NCI-H128 (cell line): Measurements from ENCODE around the gene RBM42.
"Not testable (repeated sequence)": the region's sequence is repeated elsewhere in the genome, so short reads cannot be mapped to it uniquely, and the experiment has no call there.

ENCODE experiments used
- DNase-seq: peaks from one replicate; lab custom pipeline; 2025; ENCODE audit not compliant: unreplicated experiment; lab: John Stamatoyannopoulos, UW

The RBM42 gene

DNA sequence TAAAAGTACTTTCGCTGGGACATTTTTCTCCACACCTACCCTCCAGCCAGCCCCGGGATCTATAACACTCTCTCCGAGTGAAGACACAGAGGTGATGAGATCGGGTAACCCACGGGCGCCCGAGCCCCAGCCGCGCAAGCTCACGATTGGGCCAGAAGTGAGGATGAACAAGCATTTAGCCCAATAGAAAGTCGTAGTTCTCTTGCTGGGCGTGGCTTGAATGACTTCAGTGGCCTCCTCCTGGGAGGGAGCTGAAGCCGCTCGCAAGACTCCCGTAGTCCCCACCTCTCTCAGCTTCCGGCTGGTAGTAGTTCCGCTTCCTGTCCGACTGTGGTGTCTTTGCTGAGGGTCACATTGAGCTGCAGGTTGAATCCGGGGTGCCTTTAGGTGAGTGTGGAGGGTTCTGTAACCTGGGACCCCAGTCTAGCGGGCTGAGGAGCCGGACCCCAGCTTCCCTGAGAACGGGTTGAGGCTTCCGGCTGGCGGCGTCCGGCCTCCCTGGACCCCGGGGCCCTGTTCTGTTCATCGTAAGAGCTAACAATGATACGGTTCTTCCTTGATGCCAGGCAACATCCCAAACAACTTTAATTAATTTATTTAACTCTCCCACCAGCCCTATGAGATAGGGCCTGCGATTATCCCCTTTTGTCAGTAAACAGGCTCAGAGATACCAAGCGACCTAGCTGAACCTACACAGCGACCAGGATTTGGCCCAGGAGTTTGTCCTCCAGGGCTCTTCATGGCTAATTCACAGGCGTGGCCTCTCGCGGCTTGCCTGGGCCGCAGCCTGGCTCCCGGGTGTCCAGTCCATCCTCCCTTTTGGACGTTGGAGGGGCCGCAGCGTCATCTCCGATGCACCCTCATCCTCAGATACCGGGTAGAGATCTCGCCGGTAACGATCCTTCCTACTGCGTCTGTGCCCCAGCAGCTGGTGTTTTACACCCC lies 19.5 kb downstream of the RBM42 start, which contains the start of gene COX6B1:
Gene COX6B1, plus strand, starts transcription at position 307 of the 945 bp plus-strand sequence. CDS start 2,921 bp downstream, outside the sequence.
- DNase-seq = peak; percentile 97

DNA sequence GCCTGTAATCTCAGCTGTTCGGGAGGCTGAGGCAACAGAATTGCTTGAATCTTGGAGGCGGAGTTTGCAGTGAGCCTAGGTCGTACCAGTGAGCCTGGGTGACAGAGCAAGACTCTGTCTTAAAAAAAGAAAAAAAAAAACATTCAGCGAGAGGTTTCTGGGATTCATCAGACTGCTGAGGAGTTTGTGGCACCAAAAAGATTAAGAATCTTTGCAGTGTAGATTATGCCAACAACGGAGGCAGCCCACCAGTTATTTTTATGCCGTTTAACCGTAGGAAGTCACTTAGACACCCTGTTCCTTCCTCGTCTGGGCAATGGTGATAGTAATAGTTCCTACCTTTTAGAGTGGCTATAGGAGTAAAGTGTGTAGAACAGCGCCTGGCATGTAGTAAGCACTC lies 21.7 kb downstream of the RBM42 start:
- no peak for DNase-seq

DNA sequence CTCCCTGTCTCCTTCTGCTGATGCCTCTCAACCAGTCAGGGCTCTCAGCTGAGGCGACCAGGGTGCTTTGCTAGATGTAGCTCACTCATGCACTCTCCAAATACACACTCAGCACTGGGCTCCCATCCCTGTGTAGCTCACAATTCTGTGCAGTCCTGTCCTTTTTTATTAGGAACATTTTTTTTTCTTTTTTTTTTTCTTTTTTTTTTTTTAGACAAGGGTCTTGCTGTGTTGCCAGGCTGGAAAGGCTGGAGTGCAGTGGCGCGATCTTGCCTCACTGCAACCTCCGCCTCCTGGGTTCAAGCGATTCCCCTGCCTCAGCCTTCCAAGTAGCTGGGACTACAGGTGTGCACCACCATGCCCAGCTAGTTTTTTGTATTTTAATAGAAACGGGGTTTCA lies 26.0 kb downstream of the RBM42 start:
- not testable (repeated sequence) for DNase-seq

- DNase-seq = no peak
These were observed 26.8 kb downstream of the RBM42 start for GRCh38 chr19:35655600-35655999.

- no peak for DNase-seq
These were observed 27.9 kb downstream of the RBM42 start for GRCh38 chr19:35656700-35657099.

DNA sequence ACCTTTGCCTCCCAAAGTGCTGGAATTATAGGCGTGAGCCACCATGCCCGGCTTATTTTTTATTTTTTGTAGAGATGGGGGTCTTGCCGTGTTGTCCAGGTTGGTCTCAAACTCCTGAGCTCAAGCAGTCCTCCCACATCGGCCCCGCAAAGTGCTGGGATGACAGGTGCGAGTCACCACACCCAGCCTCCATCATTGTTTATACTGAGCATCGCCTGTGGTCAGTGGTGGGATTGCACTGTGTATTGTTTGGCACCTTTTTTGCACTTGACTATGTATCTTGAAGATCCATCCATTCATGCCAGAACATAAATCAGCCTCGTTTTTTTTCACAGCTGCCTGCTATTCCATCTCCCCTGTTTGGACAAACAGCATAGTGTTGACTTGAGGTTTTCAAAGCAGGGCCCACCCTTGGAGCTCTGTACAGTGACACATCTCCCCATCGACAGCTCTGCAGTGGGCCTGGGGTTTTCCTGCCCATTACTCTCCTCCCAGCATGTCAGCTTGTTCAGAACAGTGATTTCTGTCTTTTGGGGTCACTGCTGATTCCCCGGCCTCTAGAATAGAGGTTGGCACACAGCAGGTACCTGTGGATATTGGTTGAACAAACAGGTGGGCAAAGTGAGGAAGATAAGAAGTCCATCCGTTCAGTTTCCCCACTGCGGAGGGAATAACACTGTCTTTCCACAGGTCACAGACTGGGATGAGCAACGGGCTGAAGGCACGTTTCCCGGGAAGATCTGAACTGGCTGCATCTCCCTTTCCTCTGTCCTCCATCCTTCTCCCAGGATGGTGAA lies 29.3 kb downstream of the RBM42 start:
- DNase-seq = no peak

GRCh38 chr19:35661995-35662340 lies 33.1 kb downstream of the RBM42 start:
- DNase-seq = no peak

DNA sequence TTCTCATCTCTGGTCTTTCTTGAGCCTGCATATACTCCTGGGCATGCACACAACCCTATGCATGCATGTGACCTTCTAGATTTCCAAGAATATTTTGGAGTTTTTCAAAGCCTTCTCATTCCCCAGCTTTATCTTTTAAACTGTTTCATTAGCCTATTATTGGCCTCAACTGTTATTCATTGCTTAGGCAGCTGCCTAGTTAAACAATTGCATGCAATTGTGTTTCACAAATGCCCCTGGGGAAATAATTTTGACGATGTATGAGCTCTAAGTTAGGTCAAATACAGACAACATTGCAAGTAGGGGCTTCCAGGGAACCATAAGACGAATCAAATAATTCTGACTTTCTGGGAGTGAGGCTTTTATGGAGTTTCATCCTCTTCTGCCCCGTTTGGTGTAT lies 35.1 kb downstream of the RBM42 start:
- no peak for DNase-seq

DNA sequence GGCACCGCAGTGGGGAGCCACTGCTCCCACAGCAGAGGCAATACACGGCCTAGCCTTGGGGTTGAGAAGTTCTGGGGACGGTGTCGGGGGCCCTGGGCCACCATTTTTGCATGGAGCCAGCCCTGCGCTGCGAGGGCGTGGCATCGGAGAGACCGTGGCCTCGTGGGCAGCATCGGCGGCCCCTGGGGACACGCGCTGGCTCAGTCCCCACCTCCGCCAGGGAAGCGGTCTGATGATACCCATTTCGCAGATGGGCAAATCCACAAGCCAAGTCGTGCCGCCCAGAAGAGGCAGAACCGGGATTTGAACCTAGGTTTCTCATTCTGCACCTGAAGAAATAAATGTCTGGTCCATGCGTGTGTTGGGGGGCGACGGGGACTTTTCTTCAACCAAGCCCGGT lies 36.3 kb downstream of the RBM42 start:
- DNase-seq = no peak

DNA sequence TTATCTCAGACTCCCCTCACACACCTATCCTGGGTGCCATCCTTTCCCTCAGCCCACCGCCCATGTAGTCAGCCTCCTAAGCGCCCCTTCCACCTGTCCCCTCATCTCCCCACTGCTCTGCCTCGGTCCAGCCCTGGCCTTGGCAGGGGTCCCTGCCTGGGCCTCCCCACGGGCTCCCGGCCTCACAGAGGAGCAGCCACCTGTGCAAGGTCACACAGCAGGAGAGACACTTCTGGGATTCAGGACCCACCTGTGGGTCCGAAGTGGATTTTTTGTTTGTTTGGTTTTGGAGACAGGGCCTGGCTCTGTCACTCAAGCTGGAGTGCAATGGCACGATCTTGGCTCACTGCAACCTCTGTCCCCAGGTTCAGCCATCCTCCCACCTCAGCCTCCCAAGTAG lies 36.8 kb downstream of the RBM42 start:
- DNase-seq = no peak

DNA sequence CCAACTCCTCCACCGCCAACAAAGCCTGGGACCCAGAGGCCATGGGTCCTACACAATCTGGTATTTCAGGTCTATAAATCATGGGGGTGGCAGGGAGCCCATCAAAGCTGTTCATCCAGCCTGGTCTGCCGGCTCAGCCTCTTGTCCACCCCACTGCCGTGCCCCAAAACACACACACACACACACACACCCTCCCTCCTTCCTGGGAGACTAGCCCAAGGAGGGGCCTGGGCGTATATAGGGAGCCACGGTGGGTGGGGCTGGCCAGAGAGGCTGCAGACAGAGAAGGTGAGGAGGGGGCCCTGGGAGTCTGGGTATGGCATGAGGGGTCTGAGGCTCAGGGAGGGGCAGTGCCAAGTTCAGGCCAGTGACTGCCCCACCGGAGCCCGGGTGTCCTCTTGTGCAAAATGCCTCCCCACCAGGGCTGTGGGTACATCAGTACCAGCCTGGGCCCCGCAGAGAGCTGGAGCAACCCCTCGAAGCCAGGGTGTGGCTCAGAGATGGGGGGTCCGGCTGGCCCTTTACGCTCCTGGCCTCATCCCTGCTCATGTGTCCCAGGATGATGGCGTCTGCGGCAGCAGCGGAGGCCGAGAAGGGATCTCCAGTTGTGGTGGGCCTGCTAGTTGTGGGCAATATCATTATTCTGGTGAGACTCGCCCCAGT lies 37.5 kb downstream of the RBM42 start, which contains the start of gene UPK1A:
Gene UPK1A, plus strand, starts transcription at position 267 of the 663 bp plus-strand sequence. Its CDS starts 296 bp downstream, at position 563.
- DNase-seq = no peak

DNA sequence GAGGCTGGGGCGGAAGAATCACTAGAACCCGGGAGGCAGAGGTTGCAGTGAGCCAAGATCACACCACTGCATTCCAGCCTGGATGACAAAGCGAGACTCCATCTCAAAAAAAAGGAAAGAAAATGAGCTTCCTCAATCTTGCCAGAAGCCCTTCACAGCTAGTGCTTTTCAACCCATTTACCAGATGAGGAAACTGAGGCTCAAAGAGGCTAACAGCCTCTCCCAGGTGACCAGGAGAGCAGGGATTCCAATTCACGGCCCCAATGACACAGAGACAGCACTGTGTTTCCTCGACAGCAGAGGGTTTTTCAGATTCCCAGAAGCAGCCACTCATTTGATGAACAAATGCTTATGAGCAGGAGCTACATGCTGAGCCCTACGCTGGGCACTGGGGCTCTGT lies 40.7 kb downstream of the RBM42 start:
- no peak for DNase-seq

GRCh38 chr19:35669974-35670373 lies 41.1 kb downstream of the RBM42 start:
- no peak for DNase-seq

DNA sequence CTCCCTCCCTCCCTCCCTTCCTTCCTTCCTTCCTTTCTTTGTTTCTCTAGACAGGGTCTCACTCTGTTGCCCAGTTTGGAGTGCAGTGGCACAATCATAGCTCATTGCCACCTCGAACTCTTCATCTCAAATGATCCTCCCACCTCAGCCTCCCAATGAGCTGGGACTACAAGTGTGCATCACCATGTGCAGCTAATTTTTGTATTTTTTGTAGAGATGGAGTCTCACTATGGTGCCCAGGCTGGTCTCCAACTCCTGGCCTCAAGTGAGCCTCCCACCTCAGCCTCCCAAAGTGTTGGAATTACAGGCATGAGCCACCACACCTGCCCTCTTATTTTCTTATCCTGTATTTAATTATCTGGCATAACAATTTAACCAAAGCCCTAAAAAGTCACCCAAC lies 41.9 kb downstream of the RBM42 start:
- no peak for DNase-seq

DNA sequence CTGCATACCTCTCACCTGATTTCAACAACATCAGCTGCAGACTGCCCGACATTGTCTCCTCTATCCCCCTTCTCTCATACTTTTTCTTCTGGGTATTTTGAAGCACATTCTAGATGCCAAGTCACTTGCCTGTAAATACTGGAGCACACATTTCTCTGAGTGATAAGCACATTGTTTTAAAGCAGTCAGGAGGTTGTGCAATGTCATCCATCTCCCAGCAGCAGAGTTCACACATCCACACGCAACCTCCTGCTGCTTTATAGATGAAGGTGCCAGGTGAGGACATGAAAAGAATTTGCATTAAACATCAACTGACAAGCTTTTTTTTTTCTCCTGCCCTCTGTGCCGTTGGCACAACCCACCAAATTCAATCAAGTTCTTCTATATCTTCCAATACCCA lies 43.0 kb downstream of the RBM42 start:
- DNase-seq = no peak

DNA sequence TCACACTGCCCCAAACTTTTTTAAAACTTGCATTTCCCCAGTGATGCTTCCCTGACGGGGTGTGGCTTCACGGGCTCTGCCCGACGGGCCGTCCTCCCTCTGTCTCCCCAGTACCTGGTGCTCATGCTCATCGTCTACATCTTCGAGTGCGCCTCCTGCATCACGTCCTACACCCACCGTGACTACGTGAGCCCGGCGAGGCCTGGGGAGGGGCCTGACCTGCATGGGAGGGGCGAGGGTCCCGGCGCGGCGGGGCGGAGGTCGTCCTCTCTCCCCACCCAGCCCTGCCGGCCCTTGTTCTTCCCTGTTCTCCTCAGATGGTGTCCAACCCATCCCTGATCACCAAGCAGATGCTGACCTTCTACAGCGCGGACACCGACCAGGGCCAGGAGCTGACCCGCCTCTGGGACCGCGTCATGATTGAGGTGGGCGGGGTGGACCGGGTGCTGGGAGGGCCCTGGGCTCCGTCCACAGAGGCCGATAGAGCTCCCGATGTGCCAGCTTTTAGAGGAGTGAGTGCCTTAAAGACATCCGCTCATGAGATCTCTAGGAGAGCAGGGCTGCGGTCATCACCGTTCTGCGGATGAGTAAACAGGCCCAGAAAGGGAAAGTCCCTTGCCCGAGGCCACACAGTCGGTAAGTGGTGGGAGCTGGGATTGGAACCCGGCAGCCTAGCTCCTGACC lies 44.4 kb downstream of the RBM42 start:
- DNase-seq = no peak

DNA sequence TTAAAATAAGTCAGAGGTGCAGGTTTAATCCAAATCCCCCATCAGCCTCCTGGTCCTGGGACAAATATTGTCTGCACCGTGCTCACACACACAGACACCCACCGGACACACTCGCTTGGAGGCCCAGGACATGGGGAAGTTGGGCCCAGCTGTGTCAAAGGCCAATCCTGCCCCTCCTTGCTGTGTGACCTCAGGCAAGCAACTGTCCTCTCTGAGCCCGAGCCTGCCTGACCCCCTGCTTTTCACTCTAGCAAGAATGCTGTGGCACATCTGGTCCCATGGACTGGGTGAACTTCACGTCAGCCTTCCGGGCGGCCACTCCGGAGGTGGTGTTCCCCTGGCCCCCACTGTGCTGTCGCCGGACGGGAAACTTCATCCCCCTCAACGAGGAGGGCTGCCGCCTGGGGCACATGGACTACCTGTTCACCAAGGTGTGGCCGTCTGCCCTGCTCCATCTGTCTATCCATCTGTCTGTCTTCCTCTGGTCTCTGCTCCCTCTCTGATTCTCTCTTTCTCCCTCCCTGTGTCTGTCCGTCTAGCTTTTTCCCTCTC lies 46.8 kb downstream of the RBM42 start:
- DNase-seq = no peak
